Uterus (tissue), 4 donors: ENCODE measurements around the gene TCF4. TPM values are rescaled to one million over a fixed set of nuclear protein-coding genes. Genes with fewer than 3 reads are reported as not detected.
A peak's percentile ranks its signal among the peaks of the same experiment; 100 is the strongest.

Source experiments
- DNase-seq, 2 donors: peaks; one replicate each; pipeline ENCODE4 v3.0.0-alpha.2; 2019 to 2020
- H3K27ac ChIP-seq, 2 donors: fragments of 200-600 bp; sonication (generic); 1 replicate in 1 of 2; 2 replicates in 1 of 2; pipeline ENCODE4 v1.5.1; 2016 to 2018
- H3K27me3 ChIP-seq, 2 donors: fragments of 200-600 bp; sonication (generic); one replicate each; pipeline ENCODE4 v1.5.1; 2018 to 2019; ENCODE audit warnings: control low read depth in 1 of 2
- H3K36me3 ChIP-seq, 2 donors: fragments of 200-600 bp; sonication (generic); one replicate each; pipeline ENCODE4 v1.5.1; 2019; ENCODE audit warnings: control low read depth in 1 of 2
- H3K4me1 ChIP-seq, 2 donors: fragments of 200-600 bp; sonication (generic); one replicate each; pipeline ENCODE4 v1.5.1; 2018 to 2019; ENCODE audit warnings: control low read depth in 1 of 2
- H3K4me3 ChIP-seq, 2 donors: fragments of 200-600 bp; sonication (generic); 1 replicate in 1 of 2; 2 replicates in 1 of 2; pipeline ENCODE4 v1.5.1; 2018 to 2019; ENCODE audit warnings: mild to moderate bottlenecking in 1 of 2
- H3K9me3 ChIP-seq, 2 donors: fragments of 200-600 bp; sonication (generic); one replicate each; pipeline ENCODE4 v1.5.1; 2019; ENCODE audit warnings: control low read depth in 1 of 2
- CTCF ChIP-seq, 4 experiments: fragments of 200-600 bp in 2 of 4; fragments of 450-650 bp in 2 of 4; sonication (generic) in 2 of 4; IDR thresholded peaks; one replicate each; pipeline ENCODE4 v1.5.1; 2016 to 2019; ENCODE audit warnings: antibody characterized with exemption in 4 of 4, mild to moderate bottlenecking in 2 of 4, moderate library complexity in 1 of 4
- POLR2A ChIP-seq, 2 donors: fragments of 450-650 bp; IDR thresholded peaks; one replicate each; pipeline ENCODE4 v1.6.1; 2016; ENCODE audit warnings: antibody characterized with exemption in 2 of 2, mild to moderate bottlenecking in 1 of 2, moderate library complexity in 1 of 2
- intact Hi-C: fragments of 100-400 bp; cut with DNase I; formaldehyde crosslinking; loops from one replicate; pipeline ENCODE4 v1.15.1; 2023; ENCODE audit warnings: low total_unique reads
- total RNA-seq, 4 donors: library from RNA; depleted of rRNA in 3 of 4; stranded (reverse); fragments of >200 nt in 3 of 4; gene quantifications; one replicate each; pipeline versions ENCODE4 v1.1.0 to v1.2.4, GENCODE V29; 2014 to 2023
- donor health status: DM: yes; HTN: yes; CAD: no.

Gene TCF4
- total RNA-seq, 4 donors from 2014 or later: 123 to 514 (median 163) TPM

- no peaks in the 10 kb centered on the region for H3K27me3 ChIP-seq
- no peaks in the 10 kb centered on the region for H3K9me3 ChIP-seq
- no peaks in the 10 kb centered on the region for H3K4me1 ChIP-seq
- no peak overlapping the region for H3K4me3 ChIP-seq
- peak overlapping the region; percentile 28 to 53 for H3K27ac ChIP-seq
- H3K36me3 ChIP-seq: no peaks in the 10 kb centered on the region
- intact Hi-C loops: no loop called here
- TF ChIP-seq CTCF (IDR thresholded peaks at IDR 0.05) (no peak), POLR2A (IDR thresholded peaks at IDR 0.05) (no peak)
- no peak for DNase-seq
Observed at GRCh38 chr18:55465313-55465712, 122.7 kb downstream of the TCF4 start.

GRCh38 chr18:55464581-55464980 lies 123.4 kb downstream of the TCF4 start:
- Histone ChIP-seq H3K4me1 (no peaks in the 10 kb centered on the region), H3K27me3 (no peaks in the 10 kb centered on the region), H3K9me3 (no peaks in the 10 kb centered on the region), H3K36me3 (no peaks in the 10 kb centered on the region), H3K4me3 (no peak overlapping the region), H3K27ac (peak overlapping the region; percentile 28 to 53)
- DNase-seq: no peak
- no peak for TF ChIP-seq POLR2A (IDR thresholded peaks at IDR 0.05)
- TF ChIP-seq CTCF (IDR thresholded peaks at IDR 0.05): no peak
- intact Hi-C loops: no loop called here

- intact Hi-C loops: no loop called here
- no peak for DNase-seq
- no peak overlapping the region for H3K27ac ChIP-seq
- no peak for TF ChIP-seq CTCF (IDR thresholded peaks at IDR 0.05)
- TF ChIP-seq POLR2A (IDR thresholded peaks at IDR 0.05): no peak
- H3K9me3 ChIP-seq: no peaks in the 10 kb centered on the region
- no peaks in the 10 kb centered on the region for H3K27me3 ChIP-seq
- no peaks in the 10 kb centered on the region for H3K4me1 ChIP-seq
- H3K36me3 ChIP-seq: no peaks in the 10 kb centered on the region
- H3K4me3 ChIP-seq: no peak overlapping the region
Observed at GRCh38 chr18:55462652-55463051, 125.3 kb downstream of the TCF4 start.

- Histone ChIP-seq H3K36me3 (no peaks in the 10 kb centered on the region), H3K4me3 (no peak overlapping the region), H3K4me1 (no peaks in the 10 kb centered on the region), H3K27ac (no peak overlapping the region), H3K27me3 (no peaks in the 10 kb centered on the region), H3K9me3 (no peaks in the 10 kb centered on the region)
- no peak for TF ChIP-seq POLR2A (IDR thresholded peaks at IDR 0.05)
- intact Hi-C loops: no loop called here
- no peak for DNase-seq
Observed at GRCh38 chr18:55461848-55462247, 126.1 kb downstream of the TCF4 start.

GRCh38 chr18:55458456-55459203 lies 129.4 kb downstream of the TCF4 start:
- intact Hi-C loops: no loop called here
- TF ChIP-seq CTCF (IDR thresholded peaks at IDR 0.05) (no peak), POLR2A (IDR thresholded peaks at IDR 0.05) (no peak)
- no peak overlapping the region for H3K4me3 ChIP-seq

More at GRCh38 chr18:55458456-55459203, 129.4 kb downstream of the TCF4 start:
- H3K4me1 ChIP-seq: no peaks in the 10 kb centered on the region
- no peaks in the 10 kb centered on the region for H3K27me3 ChIP-seq
- no peak for DNase-seq
- no peaks in the 10 kb centered on the region for H3K9me3 ChIP-seq
- H3K36me3 ChIP-seq: no peaks in the 10 kb centered on the region
- no peak overlapping the region for H3K27ac ChIP-seq
